ENCODE data around the gene BAZ2B. TPM values are rescaled to one million over a fixed set of nuclear protein-coding genes. Genes with fewer than 3 reads are reported as not detected.

BAZ2B gene
- polyA plus RNA-seq, 2 of the 4 experiments (the other 2 are of a cell fraction), result 19.6 to 50.6 TPM

- ATAC-seq, result no peak
- CTCF ChIA-PET, result no interaction called here
- Histone ChIP-seq H3K27ac (no peak overlapping the region), H3K4me2 (no peak overlapping the region), H3K4me1 (no peaks in the 10 kb centered on the region), H3K9me3 (no peaks in the 10 kb centered on the region), H3K4me3 (no peak overlapping the region)
- FAIRE-seq, result no peak
- DNase-seq (ENCODE audit: low read depth in 1 of 2, low spot score in 1 of 2), result no peak
- POLR2A ChIA-PET, result no interaction called here
- no peak for TF ChIP-seq FOSL2 (IDR thresholded peaks at IDR 0.05)
- no peak for TF ChIP-seq FOSL2 (CRISPR knock-in tag; IDR thresholded peaks at IDR 0.05)
- TF ChIP-seq MAFK (IDR thresholded peaks at IDR 0.05; ENCODE audit: partially characterized antibody), result peak; percentile 75
- no peak for TF ChIP-seq SMC3 (IDR thresholded peaks at IDR 0.05)
Observed at GRCh38 chr2:159307942-159308341, 308.4 kb downstream of the BAZ2B start.

- CTCF ChIA-PET, result no interaction called here
- WGBS (ENCODE audit: missing lambda C conversion rate), result 51% methylated on average over 3 of the region's 3 CpGs
- FAIRE-seq (no peak), DNase-seq (ENCODE audit: low read depth in 1 of 2, low spot score in 1 of 2) (no peak), ATAC-seq (0 out of 6 replicates have a peak, but pooled peaks of 1 of the 2 experiments have one; percentile 19)
- POLR2A ChIA-PET, result no interaction called here
- Histone ChIP-seq H3K4me1 (no peaks in the 10 kb centered on the region), H3K9me3 (no peaks in the 10 kb centered on the region), H3K4me3 (no peak overlapping the region), H3K4me2 (no peak overlapping the region), H3K27ac (no peak overlapping the region)
- TF ChIP-seq ATOH8 (CRISPR knock-in tag; IDR thresholded peaks at IDR 0.05; ENCODE audit: low read depth) (no peak), NFE2L2 (conservative IDR thresholded peaks at IDR 0.05; ENCODE audit: low read length) (no peak), RCOR1 (IDR thresholded peaks at IDR 0.05; ENCODE audit: low read depth, low read length) (no peak), EHF (CRISPR knock-in tag; IDR thresholded peaks at IDR 0.05) (no peak), EP300 (IDR thresholded peaks at IDR 0.05) (no peak), HOXB13 (CRISPR knock-in tag; IDR thresholded peaks at IDR 0.05; ENCODE audit: low read depth) (no peak), TFCP2L1 (CRISPR knock-in tag; IDR thresholded peaks at IDR 0.05) (no peak), FOXS1 (CRISPR knock-in tag; IDR thresholded peaks at IDR 0.05) (no peak), MAX (IDR thresholded peaks at IDR 0.05) (no peak), HOXB5 (CRISPR knock-in tag; IDR thresholded peaks at IDR 0.05) (no peak), ZC3H11A (IDR thresholded peaks at IDR 0.05) (no peak), CBX8 (IDR thresholded peaks at IDR 0.05) (no peak), HES2 (IDR thresholded peaks at IDR 0.05) (no peak), CTCF (IDR thresholded peaks at IDR 0.05) (no peak), GATA3 (IDR thresholded peaks at IDR 0.05; ENCODE audit: borderline replicate concordance) (no peak), MAFK (IDR thresholded peaks at IDR 0.05; ENCODE audit: partially characterized antibody) (no peak), HEYL (CRISPR knock-in tag; IDR thresholded peaks at IDR 0.05) (no peak), BHLHE40 (IDR thresholded peaks at IDR 0.05; ENCODE audit: low read depth, low read length) (no peak)
Observed at GRCh38 chr2:159300586-159300985, 315.8 kb downstream of the BAZ2B start.

GRCh38 chr2:159298967-159299366, 317.4 kb downstream of the BAZ2B start:
- no peak for FAIRE-seq
- no peak for DNase-seq (ENCODE audit: low read depth in 1 of 2, low spot score in 1 of 2)
- no peak overlapping the region for H3K27ac ChIP-seq
- TF ChIP-seq CEBPB (IDR thresholded peaks at IDR 0.05) (no peak), SMC3 (IDR thresholded peaks at IDR 0.05) (no peak), FOSL2 (IDR thresholded peaks at IDR 0.05) (no peak), FOSL2 (CRISPR knock-in tag; IDR thresholded peaks at IDR 0.05) (no peak), EHMT2 (IDR thresholded peaks at IDR 0.05; ENCODE audit: low read depth) (no peak)
- no peak overlapping the region for H3K4me2 ChIP-seq
- CTCF ChIA-PET, result no interaction called here
- no peaks in the 10 kb centered on the region for H3K4me1 ChIP-seq
- H3K4me3 ChIP-seq, result no peak overlapping the region
- POLR2A ChIA-PET, result interaction anchor here (1.3 kb wide), 1 partner anchor 414 kb away, joined by 3 read pairs; no protein-coding TSS in a partner anchor
- no peaks in the 10 kb centered on the region for H3K9me3 ChIP-seq
- ATAC-seq, result no peak

Measured in A549 (cell line).